ENCODE measurements around the gene FBXL7.

Gene FBXL7

DNA sequence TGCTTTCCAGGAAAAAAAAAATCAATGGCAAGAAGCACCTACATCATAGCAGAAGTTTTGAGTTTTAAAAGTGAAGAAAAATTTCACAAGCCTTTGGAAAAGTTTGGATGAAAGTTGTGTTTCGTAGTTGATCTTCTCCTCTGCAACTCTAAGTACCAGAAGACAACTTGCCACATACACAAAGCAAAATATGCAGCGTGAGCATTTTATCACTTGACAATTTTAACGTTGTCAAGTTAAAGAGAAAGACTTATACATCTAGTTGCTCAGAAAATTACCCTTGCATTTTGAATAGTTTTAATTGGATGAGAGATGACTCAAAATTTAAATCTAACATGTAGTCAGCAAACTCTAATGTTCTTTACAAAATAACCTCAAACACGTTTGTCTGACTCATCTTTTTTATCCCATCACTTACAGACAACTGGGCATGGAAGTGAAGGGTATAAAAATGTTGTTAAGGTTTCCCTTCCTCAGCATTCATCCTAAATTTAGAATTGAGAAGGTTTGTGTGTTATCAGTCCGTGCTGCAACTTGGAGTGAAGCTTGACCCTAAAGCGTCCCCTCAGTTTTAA lies 466.2 kb downstream of the FBXL7 start:
- no peak for DNase-seq (ENCODE audit: low read depth, low spot score)
- CTCF ChIA-PET, result no interaction called here
- TF ChIP-seq, protein P1, sequence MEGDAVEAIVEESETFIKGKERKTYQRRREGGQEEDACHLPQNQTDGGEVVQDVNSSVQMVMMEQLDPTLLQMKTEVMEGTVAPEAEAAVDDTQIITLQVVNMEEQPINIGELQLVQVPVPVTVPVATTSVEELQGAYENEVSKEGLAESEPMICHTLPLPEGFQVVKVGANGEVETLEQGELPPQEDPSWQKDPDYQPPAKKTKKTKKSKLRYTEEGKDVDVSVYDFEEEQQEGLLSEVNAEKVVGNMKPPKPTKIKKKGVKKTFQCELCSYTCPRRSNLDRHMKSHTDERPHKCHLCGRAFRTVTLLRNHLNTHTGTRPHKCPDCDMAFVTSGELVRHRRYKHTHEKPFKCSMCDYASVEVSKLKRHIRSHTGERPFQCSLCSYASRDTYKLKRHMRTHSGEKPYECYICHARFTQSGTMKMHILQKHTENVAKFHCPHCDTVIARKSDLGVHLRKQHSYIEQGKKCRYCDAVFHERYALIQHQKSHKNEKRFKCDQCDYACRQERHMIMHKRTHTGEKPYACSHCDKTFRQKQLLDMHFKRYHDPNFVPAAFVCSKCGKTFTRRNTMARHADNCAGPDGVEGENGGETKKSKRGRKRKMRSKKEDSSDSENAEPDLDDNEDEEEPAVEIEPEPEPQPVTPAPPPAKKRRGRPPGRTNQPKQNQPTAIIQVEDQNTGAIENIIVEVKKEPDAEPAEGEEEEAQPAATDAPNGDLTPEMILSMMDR (IDR thresholded peaks at IDR 0.05; ENCODE audit: insufficient read depth, low read length, missing control alignments), result no peak
- H3K4me3 ChIP-seq (ENCODE audit: low read depth, low read length), result no peak overlapping the region
- POLR2A ChIA-PET, result no interaction called here

DNA sequence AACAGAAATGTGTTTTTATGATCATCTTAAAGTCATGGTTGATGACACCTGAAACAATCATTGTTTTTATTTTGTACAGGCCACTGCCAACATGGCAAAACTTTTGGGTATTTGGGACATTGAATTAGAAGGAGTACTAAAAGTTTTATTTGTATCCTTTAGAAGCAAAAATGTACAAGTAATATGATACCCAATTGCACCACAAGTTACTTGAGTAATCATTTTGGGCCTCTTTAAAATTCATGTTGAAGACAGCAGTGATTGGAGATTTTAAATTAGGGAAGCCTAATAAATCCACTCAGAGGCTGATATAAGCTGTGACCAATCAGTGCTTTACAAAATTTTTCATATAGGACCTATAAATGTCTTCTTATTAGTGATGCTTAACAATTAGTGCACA lies 466.7 kb downstream of the FBXL7 start:
- H3K4me3 ChIP-seq (ENCODE audit: low read depth, low read length), result no peak overlapping the region
- no peak for DNase-seq (ENCODE audit: low read depth, low spot score)
- ChIA-PET CTCF (no interaction called here), POLR2A (no interaction called here)
- TF ChIP-seq, protein P1 (IDR thresholded peaks at IDR 0.05; ENCODE audit: insufficient read depth, low read length, missing control alignments), result no peak

DNA sequence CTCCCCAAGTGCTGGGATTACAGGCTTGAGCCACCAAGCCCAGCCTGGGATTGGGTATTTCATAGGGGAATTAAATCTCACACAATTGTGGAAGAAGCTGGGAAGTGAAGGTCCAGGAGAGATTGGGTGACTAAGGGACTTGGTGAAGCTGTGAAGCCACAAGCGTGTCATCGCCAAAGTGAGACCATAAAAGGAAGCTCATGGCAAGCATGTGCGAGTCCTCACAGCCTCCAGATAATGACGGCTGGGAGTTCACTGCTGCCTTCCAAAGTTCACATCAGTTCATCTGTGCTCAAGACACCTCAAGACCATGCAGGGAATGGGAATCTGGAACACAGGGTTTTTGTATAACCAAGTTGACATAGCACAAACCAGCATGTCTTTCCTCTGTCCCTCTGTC lies 469.0 kb downstream of the FBXL7 start:
- H3K4me3 ChIP-seq (ENCODE audit: low read depth, low read length), result no peak overlapping the region
- POLR2A ChIA-PET, result no interaction called here
- TF ChIP-seq, protein P1 (IDR thresholded peaks at IDR 0.05; ENCODE audit: insufficient read depth, low read length, missing control alignments), result no peak
- no peak for DNase-seq (ENCODE audit: low read depth, low spot score)
- CTCF ChIA-PET, result no interaction called here

DNA sequence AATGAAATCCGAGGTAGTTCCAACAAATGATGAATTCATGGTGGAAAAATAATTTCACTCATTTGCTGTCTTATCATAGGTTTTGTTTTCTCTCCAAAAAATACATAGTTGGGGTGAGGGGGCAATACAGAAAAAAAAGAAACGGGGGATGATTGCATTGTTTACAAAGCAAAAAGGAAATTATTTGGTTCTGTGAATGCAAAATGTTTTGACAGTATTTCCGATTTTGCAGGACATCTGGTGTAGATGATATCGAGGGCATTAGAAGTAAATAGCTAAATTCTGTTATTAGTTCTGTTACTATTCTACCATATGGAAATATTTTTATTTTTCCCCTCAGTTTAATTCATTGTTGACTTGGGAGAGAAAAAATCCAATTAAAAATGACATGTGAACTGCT lies 477.9 kb downstream of the FBXL7 start:
- CTCF ChIA-PET, result interaction anchor here (1.8 kb wide), 1 partner anchor 18 kb away, joined by 5 read pairs; no protein-coding TSS in a partner anchor
- TF ChIP-seq, protein P1 (IDR thresholded peaks at IDR 0.05; ENCODE audit: insufficient read depth, low read length, missing control alignments), result no peak
- POLR2A ChIA-PET, result no interaction called here
- DNase-seq (ENCODE audit: low read depth, low spot score), result no peak
- H3K4me3 ChIP-seq (ENCODE audit: low read depth, low read length), result no peak overlapping the region

DNA sequence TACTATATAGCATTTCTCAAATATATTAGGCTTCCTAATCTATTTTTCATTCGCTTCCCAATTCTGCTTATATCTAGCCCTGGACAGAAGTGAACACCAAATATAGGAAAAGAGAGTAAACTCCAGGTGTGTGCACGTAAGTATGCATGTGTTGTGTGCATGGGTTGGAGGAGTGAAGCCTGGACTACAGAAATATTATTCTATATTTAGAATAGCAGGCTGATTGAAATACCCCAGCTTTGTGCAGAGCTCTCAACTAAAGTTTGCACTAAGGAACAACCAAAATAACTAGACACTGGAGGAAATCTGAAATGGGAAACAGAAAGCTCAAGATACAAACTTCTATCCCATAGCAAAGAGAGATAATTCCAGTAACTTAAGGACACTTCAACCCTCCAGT lies 480.9 kb downstream of the FBXL7 start:
- DNase-seq (ENCODE audit: low read depth, low spot score), result no peak
- ChIA-PET POLR2A (no interaction called here), CTCF (interaction anchor here (1.0 kb wide), 2 partner anchors 12 to 14 kb away, joined by 4 to 5 read pairs; no protein-coding TSS in a partner anchor)
- H3K4me3 ChIP-seq (ENCODE audit: low read depth, low read length), result no peak overlapping the region
- TF ChIP-seq, protein P1 (IDR thresholded peaks at IDR 0.05; ENCODE audit: insufficient read depth, low read length, missing control alignments), result no peak

DNA sequence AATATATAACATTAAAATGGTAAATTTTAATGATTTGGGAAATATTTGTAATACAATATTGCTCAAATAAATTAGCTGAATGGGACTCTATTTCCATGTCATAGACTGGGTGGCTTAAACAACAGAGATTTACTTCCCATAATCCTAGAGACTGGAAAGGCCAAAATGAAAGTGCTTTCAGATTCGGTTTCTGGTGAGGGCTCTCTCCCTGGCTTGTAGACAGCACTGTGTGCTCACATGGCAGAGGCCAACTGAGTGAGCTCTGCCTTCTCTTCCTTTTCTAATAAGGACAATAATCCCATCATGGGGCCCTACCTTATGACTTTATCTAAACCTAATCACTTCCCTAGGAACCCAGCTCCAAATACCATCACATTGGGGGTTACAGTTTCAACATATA lies 483.4 kb downstream of the FBXL7 start:
- no peak for DNase-seq (ENCODE audit: low read depth, low spot score)
- no peak overlapping the region for H3K4me3 ChIP-seq (ENCODE audit: low read depth, low read length)
- ChIA-PET POLR2A (no interaction called here), CTCF (interaction anchor here (0.8 to 1.8 kb wide), 2 partner anchors 12 kb away, joined by 3 to 6 read pairs; no protein-coding TSS in a partner anchor)
- TF ChIP-seq, protein P1 (IDR thresholded peaks at IDR 0.05; ENCODE audit: insufficient read depth, low read length, missing control alignments), result no peak
